Activated CD8-positive, alpha-beta memory T cell treated with anti-CD3 and anti-CD28 coated beads for 1 hour (primary cell): Measurements from ENCODE around the gene CELSR2.
"Not testable (repeated sequence)": the region's sequence is repeated elsewhere in the genome, so short reads cannot be mapped to it uniquely, and the experiment has no call there.

ENCODE experiments used
- DNase-seq, 2 donors: peaks; one replicate each; pipeline ENCODE4 v3.0.0-alpha.2; 2020; ENCODE audit warnings: low read depth in 1 of 2; ENCODE audit errors: extremely low read depth in 1 of 2

CELSR2 gene

GRCh38 chr1:109248797-109249629, at the start of gene CELSR2:
CELSR2 (plus strand) TSS chr1:109249539; CDS start chr1:109250080, 541 bp downstream.
- DNase-seq: peak in 1 of 2 donors; percentile 39

- DNase-seq: no peak
Observed at GRCh38 chr1:109199710-109200109, 49.6 kb upstream of the CELSR2 start.

GRCh38 chr1:109201123-109201703, 48.1 kb upstream of the CELSR2 start:
- DNase-seq: no peak

- DNase-seq: no peak
Observed at GRCh38 chr1:109204484-109204883, 44.9 kb upstream of the CELSR2 start.

GRCh38 chr1:109206339-109206738, 43.0 kb upstream of the CELSR2 start:
- DNase-seq: no peak

GRCh38 chr1:109207467-109208103, 41.8 kb upstream of the CELSR2 start:
- DNase-seq: no peak

- DNase-seq: no peak
Observed at GRCh38 chr1:109208394-109208793, 40.9 kb upstream of the CELSR2 start.

- no peak for DNase-seq
Observed at GRCh38 chr1:109208836-109209463, 40.4 kb upstream of the CELSR2 start.

- no peak for DNase-seq
Observed at GRCh38 chr1:109210058-109210457, 39.3 kb upstream of the CELSR2 start.

- no peak for DNase-seq
Observed at GRCh38 chr1:109213345-109213823, 36.0 kb upstream of the CELSR2 start.

- peak; percentile 65 to 83 for DNase-seq
Observed at GRCh38 chr1:109213824-109214693, 35.3 kb upstream of the CELSR2 start, which contains the start of gene SARS1. SARS1 (plus strand) TSS chr1:109213918; CDS start chr1:109213993, 75 bp downstream.

GRCh38 chr1:109214695-109215623, 34.4 kb upstream of the CELSR2 start:
- no peak for DNase-seq

- no peak for DNase-seq
Observed at GRCh38 chr1:109216662-109217061, 32.7 kb upstream of the CELSR2 start.

- DNase-seq: no peak
Observed at GRCh38 chr1:109218516-109218915, 30.8 kb upstream of the CELSR2 start.

GRCh38 chr1:109221201-109221600, 28.1 kb upstream of the CELSR2 start:
- DNase-seq: not testable (repeated sequence)

- no peak for DNase-seq
Observed at GRCh38 chr1:109225308-109225707, 24.0 kb upstream of the CELSR2 start.

- no peak for DNase-seq
Observed at GRCh38 chr1:109225711-109226445, 23.5 kb upstream of the CELSR2 start.

- DNase-seq: no peak
Observed at GRCh38 chr1:109228167-109228566, 21.2 kb upstream of the CELSR2 start.
